HG02642 (cell line): ENCODE data around the gene PPRC1.
A peak's percentile ranks its signal among the peaks of the same experiment; 100 is the strongest.

Experiments used
- ATAC-seq: cut with Tn5 transposase; IDR thresholded peaks from one replicate; pipeline ENCODE4 v1.9.1; 2021; ENCODE audit warnings: mild to moderate bottlenecking; ENCODE audit not compliant: unreplicated experiment, poor library complexity

Gene PPRC1

GRCh38 chr10:102118867-102119266 is 14.0 kb upstream of the PPRC1 start:
- no peak for ATAC-seq

DNA sequence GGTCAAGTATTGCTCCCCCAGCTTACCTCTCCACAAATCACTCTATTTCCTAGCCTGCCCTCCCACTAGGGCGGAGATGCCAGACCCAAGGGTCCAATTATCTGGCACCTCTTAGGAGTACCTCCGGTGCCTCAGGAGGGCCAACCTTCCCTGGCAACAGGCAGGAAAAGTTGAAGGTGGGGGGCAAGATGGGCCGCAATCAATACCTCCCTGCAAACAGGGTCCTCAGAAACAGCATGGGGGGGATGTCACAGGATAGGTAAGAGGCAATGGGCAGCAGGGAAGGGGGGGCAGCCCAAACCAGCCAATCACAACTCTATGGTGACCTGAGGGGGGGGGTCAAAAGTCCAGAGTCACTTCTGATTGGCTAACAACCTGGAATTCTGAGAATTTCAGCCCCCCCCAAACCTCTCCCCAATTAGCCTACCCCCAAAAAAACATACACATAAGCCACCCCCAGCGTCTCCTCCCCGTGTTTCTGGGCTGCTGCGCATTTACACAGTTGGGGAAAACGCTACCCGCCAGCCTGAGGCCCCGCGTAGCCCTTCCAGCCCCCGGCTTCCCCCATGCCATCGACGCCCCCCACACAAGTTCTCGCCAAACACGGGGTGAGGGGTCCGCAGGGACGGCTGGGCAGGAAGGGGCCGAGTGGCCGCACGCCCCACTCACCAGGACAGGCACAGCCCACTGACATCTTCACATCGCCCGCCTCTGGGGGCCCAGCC is 13.3 kb upstream of the PPRC1 start:
- no peak for ATAC-seq

GRCh38 chr10:102120142-102120990 is 12.5 kb upstream of the PPRC1 start, which contains the start of gene LDB1:
Gene LDB1 (minus strand): TSS chr10:102120368. CDS start chr10:102120110, 258 bp downstream.
- peak; percentile 70 for ATAC-seq

GRCh38 chr10:102120991-102121738 is 11.7 kb upstream of the PPRC1 start:
- ATAC-seq: no peak

- no peak for ATAC-seq
Measured at GRCh38 chr10:102121739-102122372, 11.0 kb upstream of the PPRC1 start.

- no peak for ATAC-seq
Measured at GRCh38 chr10:102122450-102122849, 10.4 kb upstream of the PPRC1 start.

GRCh38 chr10:102123223-102123622 is 9.6 kb upstream of the PPRC1 start:
- no peak for ATAC-seq

GRCh38 chr10:102131286-102132170 is 1.3 kb upstream of the PPRC1 start:
- no peak for ATAC-seq

- no peak for ATAC-seq
Measured at GRCh38 chr10:102132193-102132562, 662 bp upstream of the PPRC1 start.

- peak; percentile 18 for ATAC-seq
Measured at GRCh38 chr10:102133373-102134195, 744 bp downstream of the PPRC1 start.

DNA sequence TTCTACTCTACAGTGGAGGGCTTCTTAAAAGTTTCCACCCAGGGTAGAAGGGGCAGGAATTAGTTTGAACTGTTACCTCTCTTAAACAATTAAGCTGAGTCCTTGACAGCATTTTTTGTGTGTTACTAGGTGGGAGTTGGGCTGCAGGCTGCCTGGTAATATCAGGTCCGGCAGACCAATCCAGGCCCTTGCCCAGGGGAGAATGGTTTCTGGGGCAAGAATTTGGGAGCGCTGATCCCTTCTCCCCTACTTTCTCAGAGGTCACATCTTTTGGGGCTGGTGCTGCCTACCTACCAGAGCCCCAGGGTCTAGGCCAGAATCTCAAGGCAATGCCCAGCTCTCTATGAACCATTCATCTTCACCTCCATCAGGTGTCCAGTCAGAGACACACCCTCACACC is 1.6 kb downstream of the PPRC1 start:
- ATAC-seq: no peak

GRCh38 chr10:102135956-102136526 is 3.2 kb downstream of the PPRC1 start:
- ATAC-seq: no peak

- no peak for ATAC-seq
Measured at GRCh38 chr10:102139281-102140110, 6.7 kb downstream of the PPRC1 start.

DNA sequence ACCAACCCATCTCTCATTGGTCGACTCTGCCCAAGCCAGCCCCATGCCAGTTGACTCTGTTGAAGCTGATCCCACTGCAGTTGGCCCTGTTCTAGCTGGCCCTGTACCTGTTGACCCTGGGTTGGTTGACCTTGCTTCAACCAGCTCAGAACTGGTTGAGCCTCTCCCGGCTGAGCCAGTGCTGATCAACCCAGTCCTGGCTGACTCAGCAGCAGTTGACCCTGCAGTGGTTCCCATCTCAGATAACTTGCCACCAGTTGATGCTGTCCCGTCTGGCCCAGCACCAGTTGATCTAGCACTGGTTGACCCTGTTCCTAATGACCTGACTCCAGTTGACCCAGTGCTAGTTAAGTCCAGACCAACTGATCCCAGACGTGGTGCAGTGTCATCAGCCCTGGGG is 7.4 kb downstream of the PPRC1 start:
- no peak for ATAC-seq

- ATAC-seq: no peak
Measured at GRCh38 chr10:102140913-102141540, 8.2 kb downstream of the PPRC1 start.

DNA sequence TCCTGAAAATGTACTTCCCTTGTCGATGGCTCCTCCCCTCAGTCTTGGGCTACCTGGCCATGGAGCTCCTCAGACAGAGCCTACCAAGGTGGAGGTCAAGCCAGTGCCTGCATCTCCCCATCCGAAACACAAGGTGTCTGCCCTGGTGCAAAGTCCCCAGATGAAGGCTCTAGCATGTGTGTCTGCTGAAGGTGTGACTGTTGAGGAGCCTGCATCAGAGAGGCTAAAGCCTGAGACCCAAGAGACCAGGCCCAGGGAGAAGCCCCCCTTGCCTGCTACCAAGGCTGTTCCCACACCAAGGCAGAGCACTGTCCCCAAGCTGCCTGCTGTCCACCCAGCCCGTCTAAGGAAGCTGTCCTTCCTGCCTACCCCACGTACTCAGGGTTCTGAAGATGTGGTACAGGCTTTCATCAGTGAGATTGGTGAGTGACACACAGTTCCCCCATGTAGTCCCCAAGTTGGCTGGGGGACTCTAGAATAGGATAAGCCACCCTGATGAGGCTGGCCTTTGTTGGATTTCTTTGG is 8.8 kb downstream of the PPRC1 start:
- ATAC-seq: no peak

- no peak for ATAC-seq
Measured at GRCh38 chr10:102146971-102147428, 14.2 kb downstream of the PPRC1 start.
